HG02642 (cell line): ENCODE results near the gene PLCG1.

Experiments used
- ATAC-seq: cut with Tn5 transposase; IDR thresholded peaks from one replicate; pipeline ENCODE4 v1.9.1; 2021; ENCODE audit warnings: mild to moderate bottlenecking; ENCODE audit not compliant: unreplicated experiment, poor library complexity

PLCG1 gene

GRCh38 chr20:41165001-41165882, 27.9 kb downstream of the PLCG1 start:
- no peak for ATAC-seq

GRCh38 chr20:41166201-41167117, 29.1 kb downstream of the PLCG1 start:
- ATAC-seq = no peak

- no peak for ATAC-seq
These were observed 29.8 kb downstream of the PLCG1 start for GRCh38 chr20:41167118-41167470.

- ATAC-seq = no peak
These were observed 30.3 kb downstream of the PLCG1 start for GRCh38 chr20:41167481-41168253.

GRCh38 chr20:41168281-41169161, 31.2 kb downstream of the PLCG1 start:
- no peak for ATAC-seq

- no peak for ATAC-seq
These were observed 31.9 kb downstream of the PLCG1 start for GRCh38 chr20:41169162-41169690.

- no peak for ATAC-seq
These were observed 32.5 kb downstream of the PLCG1 start for GRCh38 chr20:41169791-41170351.

GRCh38 chr20:41170386-41171105, 33.2 kb downstream of the PLCG1 start:
- no peak for ATAC-seq

- no peak for ATAC-seq
These were observed 34.5 kb downstream of the PLCG1 start for GRCh38 chr20:41171736-41172295.

GRCh38 chr20:41172296-41173140, 35.2 kb downstream of the PLCG1 start:
- ATAC-seq = peak; percentile 10

GRCh38 chr20:41173161-41173721, 35.9 kb downstream of the PLCG1 start:
- peak; percentile 62 for ATAC-seq

GRCh38 chr20:41173791-41174341, 36.5 kb downstream of the PLCG1 start:
- ATAC-seq = no peak

GRCh38 chr20:41174373-41174772, 37.0 kb downstream of the PLCG1 start:
- no peak for ATAC-seq

- no peak for ATAC-seq
These were observed 37.4 kb downstream of the PLCG1 start for GRCh38 chr20:41174782-41175181.

GRCh38 chr20:41175201-41175651, 37.9 kb downstream of the PLCG1 start:
- ATAC-seq = no peak

GRCh38 chr20:41175727-41176330, 38.5 kb downstream of the PLCG1 start:
- ATAC-seq = no peak
